ENCODE results near the gene FAF1. TPM values are rescaled to one million over a fixed set of nuclear protein-coding genes. Genes with fewer than 3 reads are reported as not detected.

FAF1 gene
- total RNA-seq, 4 donors from 2014 or later: 33.8 to 55.8 (median 45.6) TPM

- 5 to 8% methylated on average over 34 of the region's 34 CpGs for WGBS, 2 donors
- DNase-seq (ENCODE audit: low spot score in 2 of 2): no peak
- TF ChIP-seq POLR2A (IDR thresholded peaks at IDR 0.05): no peak
- no peak for TF ChIP-seq CTCF (IDR thresholded peaks at IDR 0.05)
- intact Hi-C loops (cut with DNase I; ENCODE audit: low total_unique reads): no loop called here
- no peak overlapping the region for H3K4me3 ChIP-seq (ENCODE audit: low read depth, poor library complexity, severe bottlenecking)
Measured at GRCh38 chr1:50425376-50426107, 534.5 kb downstream of the FAF1 start.

GRCh38 chr1:50424884-50425375 lies 535.1 kb downstream of the FAF1 start:
- no peak for DNase-seq (ENCODE audit: low spot score in 2 of 2)
- 10 to 11% methylated on average over 40 of the region's 40 CpGs for WGBS, 2 donors
- intact Hi-C loops (cut with DNase I; ENCODE audit: low total_unique reads): no loop called here
- no peak overlapping the region for H3K4me3 ChIP-seq (ENCODE audit: low read depth, poor library complexity, severe bottlenecking)
- TF ChIP-seq CTCF (IDR thresholded peaks at IDR 0.05) (no peak), POLR2A (IDR thresholded peaks at IDR 0.05) (no peak)

- H3K4me3 ChIP-seq (ENCODE audit: low read depth, poor library complexity, severe bottlenecking): no peak overlapping the region
- 4 to 9% methylated on average over 35 of the region's 35 CpGs for WGBS, 2 donors
- TF ChIP-seq POLR2A (IDR thresholded peaks at IDR 0.05) (no peak), CTCF (IDR thresholded peaks at IDR 0.05) (no peak)
- intact Hi-C loops (cut with DNase I; ENCODE audit: low total_unique reads): no loop called here
- DNase-seq (ENCODE audit: low spot score in 2 of 2): no peak
Measured at GRCh38 chr1:50424045-50424883, 535.8 kb downstream of the FAF1 start.

GRCh38 chr1:50423670-50424000 lies 536.4 kb downstream of the FAF1 start:
- no peak overlapping the region for H3K4me3 ChIP-seq (ENCODE audit: low read depth, poor library complexity, severe bottlenecking)
- WGBS, 2 donors: 2% methylated on average over 23 of the region's 23 CpGs
- intact Hi-C loops (cut with DNase I; ENCODE audit: low total_unique reads): no loop called here
- TF ChIP-seq CTCF (IDR thresholded peaks at IDR 0.05) (no peak), POLR2A (IDR thresholded peaks at IDR 0.05) (no peak)
- DNase-seq (ENCODE audit: low spot score in 2 of 2): no peak

- no peak for DNase-seq (ENCODE audit: low spot score in 2 of 2)
- intact Hi-C loops (cut with DNase I; ENCODE audit: low total_unique reads): no loop called here
- 4 to 7% methylated on average over 38 to 52 of the region's 61 CpGs for WGBS, 2 donors
- H3K4me3 ChIP-seq (ENCODE audit: low read depth, poor library complexity, severe bottlenecking): no peak within 1 kb of the TSS
- TF ChIP-seq CTCF (IDR thresholded peaks at IDR 0.05) (no peak), POLR2A (IDR thresholded peaks at IDR 0.05) (no peak)
Measured at GRCh38 chr1:50422946-50423669, 537.0 kb downstream of the FAF1 start, which contains the start of gene DMRTA2. Gene DMRTA2, minus strand, starts transcription at chr1:50423443. Its CDS starts 1,907 bp downstream, at chr1:50421536.

All from lower leg skin (tissue), 4 donors.